SKM-1 treated with dmso at 0.1 percent for 144 hours (cell line): Measurements from ENCODE around the gene SRRM3.
A peak's percentile ranks its signal among the peaks of the same experiment; 100 is the strongest.
"Not testable (repeated sequence)": the region's sequence is repeated elsewhere in the genome, so short reads cannot be mapped to it uniquely, and the experiment has no call there.

ENCODE experiments used
- DNase-seq: peaks from one replicate; lab custom pipeline; 2025; ENCODE audit not compliant: unreplicated experiment; lab: John Stamatoyannopoulos, UW

Gene SRRM3

DNA sequence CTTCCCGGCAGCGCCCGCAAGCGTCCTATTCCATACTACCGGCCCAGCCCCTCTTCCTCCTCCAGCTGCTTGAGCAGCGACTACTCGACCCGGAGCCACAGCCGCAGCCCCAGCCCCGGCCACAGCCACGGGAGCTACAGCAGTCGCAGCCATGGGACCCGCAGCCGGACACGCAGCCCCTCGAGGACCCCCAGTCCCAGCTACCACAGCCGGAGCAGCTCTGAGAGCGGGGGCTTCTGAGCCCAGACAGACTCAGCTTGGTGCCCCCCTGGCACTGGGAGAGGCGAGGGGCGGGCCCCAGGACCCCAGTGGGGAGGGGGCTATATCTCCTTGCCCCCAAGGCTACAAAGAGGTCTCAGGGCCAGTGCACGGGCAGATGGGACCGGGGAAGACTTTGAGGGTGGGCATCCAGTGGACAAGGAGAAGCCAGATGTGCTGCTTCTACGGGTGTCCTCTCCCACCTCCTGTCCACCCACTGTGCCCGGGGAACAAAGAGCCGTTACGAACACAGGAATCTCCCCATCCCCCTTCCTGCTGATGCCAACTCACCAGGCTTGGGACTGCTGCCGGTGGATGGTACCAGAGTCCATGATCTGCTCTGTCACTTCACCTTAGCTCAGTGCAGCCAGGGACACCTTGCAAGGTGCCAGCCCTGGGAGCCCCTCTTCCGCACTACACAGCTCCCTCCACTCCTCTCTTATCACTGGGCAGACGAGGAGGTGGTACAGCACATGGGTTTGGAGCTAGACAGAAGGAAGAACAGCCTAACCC lies 84.1 kb downstream of the SRRM3 start:
- no peak for DNase-seq

DNA sequence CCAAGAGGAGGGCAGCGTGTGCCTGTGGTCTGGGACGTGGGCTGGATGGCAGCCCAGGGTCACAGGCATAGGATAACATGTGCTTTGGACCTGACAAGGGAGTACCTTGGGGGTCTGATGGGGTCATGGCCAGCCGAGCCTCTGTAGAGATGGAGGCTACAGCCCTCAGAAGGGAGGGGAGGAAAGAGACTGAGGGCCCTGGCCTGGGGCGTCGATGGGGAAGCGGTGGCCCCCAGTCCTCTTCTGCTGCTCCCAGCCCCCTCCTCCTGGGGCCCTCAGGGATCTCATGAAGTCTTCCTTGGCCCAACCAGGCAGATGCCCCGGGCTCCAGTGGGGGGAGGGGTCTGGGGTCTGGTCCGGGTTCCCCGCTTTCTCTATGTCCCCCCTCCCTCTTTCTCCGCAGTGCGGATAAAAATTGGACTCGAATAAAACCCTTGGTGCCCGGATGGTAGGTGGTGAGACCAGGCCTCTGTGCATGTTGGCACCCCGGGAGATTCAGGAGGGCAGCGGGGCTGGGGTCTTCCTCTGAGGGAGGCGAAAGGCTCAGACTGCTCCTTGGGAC lies 85.2 kb downstream of the SRRM3 start:
- no peak for DNase-seq

DNA sequence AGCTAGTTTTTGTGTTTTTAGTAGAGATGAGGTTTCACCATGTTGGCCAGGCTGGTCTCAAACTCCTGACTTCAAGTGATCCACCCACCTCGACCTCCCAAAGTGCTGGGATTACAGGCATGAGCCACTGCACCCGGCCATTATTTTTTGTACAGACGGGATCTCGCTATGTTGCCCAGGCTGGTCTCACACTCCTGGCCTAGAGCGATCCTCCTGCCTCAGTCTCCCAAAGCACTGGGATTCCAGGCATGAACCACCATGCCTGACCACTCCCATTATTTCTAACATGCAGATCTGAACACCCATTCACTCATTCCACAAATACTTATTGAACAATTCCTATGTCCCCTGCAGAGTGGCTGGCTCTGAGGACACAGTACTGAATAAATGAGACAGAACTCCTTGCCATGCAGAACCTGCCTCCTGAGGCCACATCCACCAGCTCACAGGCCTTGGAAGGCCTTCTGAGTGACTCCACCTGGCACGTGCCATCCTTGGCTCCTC lies 89.2 kb downstream of the SRRM3 start:
- not testable (repeated sequence) for DNase-seq

DNA sequence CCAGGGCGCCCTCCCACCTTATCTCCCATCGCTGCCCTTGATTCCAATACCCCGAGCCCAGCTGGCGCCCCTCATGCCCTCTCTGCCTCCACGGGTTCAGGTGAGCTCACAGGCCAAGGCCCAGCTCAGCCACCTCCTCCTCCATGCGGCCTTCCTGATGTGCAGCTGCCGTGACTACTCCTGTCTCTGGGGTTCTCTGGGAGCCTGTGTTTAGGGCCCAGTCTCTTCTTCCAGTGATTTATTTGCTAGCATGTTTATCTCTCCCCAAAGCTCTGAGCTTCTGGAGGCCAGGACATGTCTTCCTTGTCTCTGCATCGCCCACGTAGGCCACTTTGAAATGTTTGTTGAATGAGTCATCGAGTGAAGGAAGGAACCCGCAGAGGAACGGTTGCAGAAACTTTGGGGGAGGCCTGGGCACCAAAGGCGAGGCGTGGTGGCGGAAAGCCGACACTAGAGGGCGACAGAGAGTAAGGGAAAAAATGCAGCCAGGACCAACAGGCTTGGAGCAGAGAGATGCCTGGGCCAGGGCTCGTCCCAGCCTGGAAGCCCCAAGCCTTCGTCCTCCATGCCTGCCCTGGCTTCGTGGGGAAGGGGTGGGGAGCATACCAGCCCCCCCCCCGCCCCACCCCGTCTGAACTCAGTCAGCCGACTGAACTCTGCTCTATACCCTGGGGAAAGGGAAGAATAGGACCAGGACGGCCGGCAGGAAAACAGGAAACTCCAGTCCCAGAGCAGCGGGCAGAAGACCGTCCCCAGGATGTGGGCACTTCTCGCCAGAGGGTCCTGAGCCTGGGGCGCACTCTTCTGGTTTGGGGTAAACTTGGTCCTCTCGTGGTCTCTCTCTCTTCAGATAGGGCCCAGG lies 89.9 kb downstream of the SRRM3 start:
- peak; percentile 94 for DNase-seq

DNA sequence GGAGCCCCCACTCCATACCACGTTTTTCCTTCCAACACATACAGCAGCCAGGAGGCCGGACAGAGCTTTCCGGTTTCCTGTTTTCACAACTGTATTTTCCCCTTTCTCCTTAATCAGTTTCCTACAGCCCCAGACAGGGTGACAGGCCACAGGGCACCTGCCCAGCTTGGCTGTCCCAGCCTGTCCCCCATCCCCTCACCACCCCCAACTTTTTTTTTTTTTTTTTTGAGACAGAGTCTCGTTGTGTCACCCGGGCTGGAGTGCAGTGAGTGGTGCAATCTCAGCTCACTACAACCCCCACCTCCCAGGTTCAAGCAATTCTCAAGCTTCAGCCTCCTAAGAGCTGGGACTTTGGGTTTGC lies 90.5 kb downstream of the SRRM3 start:
- peak; percentile 80 for DNase-seq

DNA sequence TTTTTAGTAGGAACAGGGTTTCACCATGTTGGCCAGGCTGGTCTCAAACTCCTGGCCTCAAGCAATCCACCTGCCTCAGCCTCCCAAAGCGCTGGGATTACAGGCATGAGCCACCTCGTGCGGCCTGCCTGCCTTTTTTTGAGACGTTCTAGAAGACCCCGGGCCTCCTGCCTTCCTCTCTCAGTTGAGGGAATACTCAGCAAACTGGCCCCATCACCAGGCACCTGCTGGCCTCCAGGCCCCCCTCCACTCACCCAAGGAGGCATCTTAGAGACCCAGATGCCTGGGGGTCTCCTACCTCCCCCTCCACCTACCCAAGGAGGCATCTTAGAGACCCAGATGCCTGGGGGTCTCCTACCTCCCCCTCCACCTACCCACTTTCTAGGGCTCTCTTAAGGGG lies 91.2 kb downstream of the SRRM3 start:
- not testable (repeated sequence) for DNase-seq

DNA sequence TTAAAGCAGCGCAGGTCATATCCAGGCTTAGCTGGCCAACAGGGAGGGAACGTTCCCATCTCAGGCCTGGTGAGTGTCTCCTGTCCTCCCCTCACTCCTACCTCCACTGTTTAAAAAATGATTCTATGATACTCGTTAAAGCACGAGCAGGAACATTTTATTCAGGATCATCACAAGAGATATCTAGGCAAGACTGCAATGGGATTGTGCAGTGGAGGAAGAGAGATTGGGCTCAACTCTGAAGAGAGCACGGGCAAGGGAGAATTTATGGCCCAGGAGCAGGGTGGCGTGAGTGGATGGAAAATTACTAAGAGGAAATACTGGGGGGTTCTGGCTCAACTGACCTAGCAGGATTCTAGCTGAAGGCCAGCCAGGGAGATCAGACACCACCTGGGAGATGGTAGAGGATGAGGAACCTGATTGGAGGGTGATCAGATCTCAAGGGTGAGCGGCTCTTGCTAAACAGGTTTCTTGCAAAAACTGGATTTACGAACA lies 91.8 kb downstream of the SRRM3 start:
- no peak for DNase-seq

DNA sequence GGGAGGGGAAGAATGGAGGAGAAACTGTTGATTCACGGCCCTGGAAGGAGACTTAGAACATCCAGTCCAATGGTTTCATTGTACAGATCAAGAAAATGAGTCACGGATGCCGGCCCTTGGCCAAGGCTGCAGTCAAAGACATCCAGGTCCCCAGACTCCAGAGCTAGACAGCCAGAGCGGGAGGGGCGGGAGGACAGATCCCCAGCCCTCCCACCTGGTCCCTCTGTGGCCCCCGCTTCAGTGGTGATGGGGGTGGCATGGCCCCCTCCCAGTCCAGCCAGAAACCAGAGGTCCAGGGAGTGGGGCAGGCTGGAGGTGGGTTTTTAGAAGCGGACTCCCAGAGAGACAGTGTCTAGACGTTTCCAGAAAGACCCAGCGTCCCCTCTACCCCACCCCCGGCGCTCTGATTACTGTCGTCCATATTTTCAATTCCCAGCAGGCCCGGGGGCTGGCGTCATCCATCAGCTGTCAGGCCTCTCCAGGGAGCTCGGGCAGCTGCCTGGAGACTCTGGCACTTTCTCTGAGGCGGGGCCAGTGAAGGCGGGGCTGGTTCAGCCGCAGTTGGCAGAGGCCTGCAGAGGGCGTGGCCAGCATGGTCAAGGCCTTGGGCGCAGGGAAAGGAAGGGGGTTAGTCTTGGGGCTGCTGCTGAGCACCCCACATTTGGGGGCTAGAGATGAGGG lies 92.8 kb downstream of the SRRM3 start:
- DNase-seq: no peak

DNA sequence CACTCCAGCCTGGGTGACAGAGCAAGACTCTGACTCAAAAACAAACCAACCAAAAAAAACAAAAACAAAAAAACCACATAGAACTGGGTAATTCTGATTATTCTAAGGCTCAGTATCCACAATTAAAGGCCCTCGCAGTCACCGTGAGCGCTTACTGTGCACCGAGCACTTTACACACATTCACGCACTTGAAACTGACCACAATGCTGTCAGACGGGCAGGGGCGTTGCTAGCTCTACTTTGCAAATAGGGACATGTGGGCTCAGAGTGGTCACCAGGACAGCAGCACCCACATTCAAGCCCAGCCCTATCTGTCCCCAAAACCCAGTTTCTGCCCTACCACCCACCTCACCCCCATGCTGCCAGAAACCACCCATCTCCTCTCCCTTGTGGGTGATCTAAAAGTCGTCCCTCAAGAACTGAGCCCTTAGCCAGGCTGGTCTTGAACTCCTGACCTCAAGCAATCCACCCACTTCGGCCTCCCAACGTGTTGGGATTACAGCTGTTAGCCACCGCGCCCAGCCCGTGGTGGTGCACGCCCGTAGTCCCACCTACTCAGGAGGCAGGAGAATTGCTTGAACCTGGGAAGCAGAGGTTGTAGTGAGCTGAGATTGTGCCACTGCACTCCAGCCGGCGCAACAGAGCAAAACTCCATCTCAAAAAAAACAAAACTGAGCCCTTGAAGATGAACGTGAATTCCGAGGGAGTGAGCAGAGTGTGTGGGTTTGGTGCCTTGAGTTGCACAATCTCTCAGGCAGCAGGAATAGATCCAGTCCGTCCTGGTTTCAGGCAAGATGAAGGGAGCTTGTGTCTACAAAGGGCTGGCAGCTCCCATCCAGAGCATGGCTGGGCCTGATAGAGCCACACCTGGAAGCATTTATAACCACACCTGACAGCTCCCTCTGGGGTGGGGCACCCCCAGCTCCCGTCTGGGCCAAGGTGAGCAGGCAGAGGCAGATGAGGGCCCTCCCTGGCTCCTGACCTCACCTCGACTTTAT lies 95.3 kb downstream of the SRRM3 start:
- DNase-seq: no peak

DNA sequence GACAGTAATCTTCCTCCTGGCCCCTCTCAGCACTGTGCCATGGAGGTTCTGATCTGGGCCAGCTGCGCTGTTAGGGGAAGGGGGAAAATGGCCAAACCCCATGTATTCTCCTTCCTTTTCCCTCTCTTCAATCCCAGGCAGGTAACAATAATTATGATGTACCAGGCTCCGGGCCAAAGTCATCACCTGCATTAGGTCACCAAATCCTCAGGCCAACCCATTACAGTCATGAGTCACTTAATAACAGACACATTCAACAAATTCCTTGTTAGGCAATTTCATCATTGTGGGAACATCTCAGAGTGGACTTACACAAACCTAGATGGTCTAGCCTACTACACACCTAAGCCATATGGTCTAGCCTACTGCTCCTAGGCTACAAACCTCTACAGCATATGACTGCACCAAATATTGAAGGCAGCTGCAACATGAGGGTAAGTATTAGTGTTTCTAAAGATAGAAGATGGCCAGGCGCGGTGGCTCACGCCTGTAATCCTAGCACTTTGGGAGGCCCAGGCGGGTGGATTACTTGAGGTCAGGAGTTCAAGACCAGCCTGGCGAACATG lies 98.6 kb downstream of the SRRM3 start:
- no peak for DNase-seq

DNA sequence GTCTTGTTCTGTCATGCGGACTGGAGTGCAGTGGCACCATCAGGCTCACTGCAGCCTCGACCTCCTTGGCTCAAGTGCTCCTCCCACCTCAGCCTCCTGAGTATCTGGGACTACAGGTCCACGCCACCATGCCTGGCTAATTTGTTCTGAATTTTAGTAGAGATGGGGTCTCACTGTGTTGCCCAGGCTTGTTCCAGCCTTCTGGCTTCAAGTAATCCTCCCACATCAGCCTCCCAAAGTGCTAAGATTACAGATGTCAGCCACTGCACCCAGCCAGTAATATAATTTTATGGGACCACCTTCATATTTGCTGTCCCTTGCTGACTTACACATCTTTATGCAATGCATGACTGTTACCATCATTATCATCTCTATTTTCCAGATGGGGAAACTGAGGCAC lies 99.3 kb downstream of the SRRM3 start:
- DNase-seq: no peak

DNA sequence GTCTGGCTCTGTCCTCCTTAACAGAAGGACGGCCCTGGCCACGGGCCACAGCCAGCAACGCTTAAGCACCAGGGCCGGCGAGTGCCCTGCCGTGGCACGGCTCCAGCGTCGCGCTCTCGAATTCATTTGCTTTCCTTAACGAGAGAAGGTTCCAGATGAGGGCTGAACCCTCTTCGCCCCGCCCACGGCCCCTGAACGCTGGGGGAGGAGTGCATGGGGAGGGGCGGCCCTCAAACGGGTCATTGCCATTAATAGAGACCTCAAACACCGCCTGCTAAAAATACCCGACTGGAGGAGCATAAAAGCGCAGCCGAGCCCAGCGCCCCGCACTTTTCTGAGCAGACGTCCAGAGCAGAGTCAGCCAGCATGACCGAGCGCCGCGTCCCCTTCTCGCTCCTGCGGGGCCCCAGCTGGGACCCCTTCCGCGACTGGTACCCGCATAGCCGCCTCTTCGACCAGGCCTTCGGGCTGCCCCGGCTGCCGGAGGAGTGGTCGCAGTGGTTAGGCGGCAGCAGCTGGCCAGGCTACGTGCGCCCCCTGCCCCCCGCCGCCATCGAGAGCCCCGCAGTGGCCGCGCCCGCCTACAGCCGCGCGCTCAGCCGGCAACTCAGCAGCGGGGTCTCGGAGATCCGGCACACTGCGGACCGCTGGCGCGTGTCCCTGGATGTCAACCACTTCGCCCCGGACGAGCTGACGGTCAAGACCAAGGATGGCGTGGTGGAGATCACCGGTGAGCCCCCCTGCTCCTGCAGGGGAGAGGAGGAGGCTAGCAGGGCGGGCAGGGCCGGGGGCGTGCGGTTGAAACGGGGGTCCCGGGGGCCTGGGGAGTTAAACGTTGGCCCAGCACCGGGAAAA lies 100.9 kb downstream of the SRRM3 start, which contains the start of gene HSPB1:
Gene HSPB1, plus strand, starts transcription at position 327 of the 855 bp plus-strand sequence. Its CDS starts 40 bp downstream, at position 367.
- DNase-seq: peak; percentile 71

DNA sequence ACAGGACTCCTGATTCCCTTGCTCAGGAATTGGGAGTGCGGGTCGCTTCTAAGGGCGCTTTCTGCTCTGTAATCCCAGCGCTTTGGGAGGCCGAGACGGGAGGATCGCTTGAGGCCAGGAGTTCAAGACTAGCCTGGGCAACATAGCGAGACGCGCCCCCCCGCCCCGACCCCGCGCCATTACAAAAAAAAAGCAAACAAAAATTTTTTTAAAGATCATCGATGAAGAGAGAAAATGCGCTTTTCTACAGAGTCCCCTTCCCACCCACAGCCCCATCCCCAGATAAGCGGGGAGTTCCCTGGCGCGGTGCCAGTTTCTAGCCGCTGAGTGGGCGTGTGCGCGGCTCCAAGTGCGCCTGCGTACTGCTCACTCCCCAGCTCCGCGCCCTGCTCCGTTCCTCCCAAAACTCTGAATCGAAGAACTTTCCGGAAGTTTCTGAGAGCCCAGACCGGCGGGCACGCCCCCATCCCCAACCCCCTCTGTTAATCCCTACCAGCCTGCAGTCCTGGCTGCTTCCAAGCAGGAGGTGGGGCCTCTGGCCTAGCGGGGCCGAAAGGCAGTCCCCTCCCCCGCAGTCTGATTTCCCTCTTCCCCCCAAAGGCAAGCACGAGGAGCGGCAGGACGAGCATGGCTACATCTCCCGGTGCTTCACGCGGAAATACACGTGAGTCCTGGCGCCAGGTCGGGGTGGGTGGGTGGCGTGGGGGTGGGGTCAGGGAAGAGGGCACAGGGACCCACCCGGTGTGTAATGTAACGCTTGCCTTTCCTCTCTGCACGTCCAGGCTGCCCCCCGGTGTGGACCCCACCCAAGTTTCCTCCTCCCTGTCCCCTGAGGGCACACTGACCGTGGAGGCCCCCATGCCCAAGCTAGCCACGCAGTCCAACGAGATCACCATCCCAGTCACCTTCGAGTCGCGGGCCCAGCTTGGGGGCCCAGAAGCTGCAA lies 101.8 kb downstream of the SRRM3 start:
- peak; percentile 82 for DNase-seq

DNA sequence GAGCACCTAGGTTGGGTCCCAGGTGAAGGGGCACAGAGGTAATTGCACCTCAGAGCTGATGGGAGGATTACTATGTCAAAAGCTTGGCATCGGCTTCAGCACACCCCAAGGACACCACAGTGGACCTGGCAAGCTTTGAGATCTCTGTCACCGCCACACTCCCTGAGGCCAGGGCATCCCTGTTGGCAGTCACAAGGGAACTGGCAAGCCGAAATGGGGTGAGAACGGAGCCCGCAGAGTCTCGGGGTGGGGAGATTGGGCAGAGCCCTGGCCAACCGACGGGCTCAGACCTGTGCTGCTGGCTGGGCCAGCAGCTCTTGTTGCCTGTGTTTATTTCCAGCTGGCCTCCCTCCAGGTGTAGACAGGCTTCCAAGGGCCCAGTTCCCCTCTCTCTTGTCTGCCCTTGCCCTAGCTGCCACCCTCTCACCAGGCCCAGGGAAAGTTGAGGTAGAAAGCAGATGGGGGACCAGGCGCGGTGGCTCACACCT lies 103.2 kb downstream of the SRRM3 start:
- no peak for DNase-seq

DNA sequence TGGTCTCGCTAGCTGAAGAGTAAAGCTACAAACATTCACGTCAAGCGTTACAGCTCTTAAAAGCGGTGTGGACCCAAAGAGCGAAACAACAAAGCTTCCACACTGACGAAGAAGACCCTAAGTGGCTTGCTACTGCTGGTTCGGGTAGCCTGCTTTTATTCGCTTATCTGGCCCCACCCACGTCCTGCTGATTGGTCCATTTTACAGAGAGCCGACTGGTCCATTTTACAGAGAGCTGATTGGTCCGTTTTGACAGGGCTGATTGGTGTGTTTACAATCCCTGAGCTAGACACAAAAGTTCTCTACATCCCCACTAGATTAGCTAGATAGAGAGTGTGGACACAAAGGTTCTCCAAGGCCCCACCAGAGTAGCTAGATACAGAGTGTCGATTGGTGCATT lies 107.2 kb downstream of the SRRM3 start:
- not testable (repeated sequence) for DNase-seq

DNA sequence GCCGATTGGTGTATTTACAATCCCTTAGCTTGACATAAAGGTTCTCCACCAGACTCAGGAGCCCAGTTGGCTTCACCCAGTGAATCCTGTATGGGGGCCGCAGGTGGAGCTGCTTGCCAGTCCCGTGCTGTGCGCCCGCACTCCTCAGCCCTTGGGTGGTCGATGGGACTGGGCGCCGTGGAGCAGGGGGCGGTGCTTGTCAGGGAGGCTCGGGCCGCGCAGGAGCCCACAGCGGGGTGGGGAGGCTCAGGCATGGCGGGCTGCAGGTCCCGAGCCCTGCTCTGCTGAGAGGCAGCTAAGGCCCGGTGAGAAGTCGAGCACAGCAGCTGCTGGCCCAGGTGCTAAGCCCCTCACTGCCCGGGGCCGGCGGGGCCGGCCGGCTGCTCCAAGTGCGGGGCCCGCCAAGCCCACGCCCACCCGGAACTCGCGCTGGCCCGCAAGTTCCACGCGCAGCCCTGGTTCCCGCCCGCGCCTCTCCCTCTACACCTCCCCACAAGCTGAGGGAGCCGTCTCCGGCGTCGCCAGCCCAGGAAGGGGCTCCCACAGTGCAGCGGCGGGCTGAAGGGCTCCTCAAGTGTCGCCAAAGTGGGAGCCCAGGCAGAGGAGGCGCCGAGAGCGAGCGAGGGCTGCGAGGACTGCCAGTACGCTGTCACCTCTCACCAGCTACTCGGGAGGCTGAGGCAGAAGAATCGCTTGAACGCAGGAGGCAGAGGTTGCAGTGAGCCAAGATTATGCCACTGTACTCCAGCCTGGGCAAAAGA lies 107.8 kb downstream of the SRRM3 start:
- not testable (repeated sequence) for DNase-seq
